Endothelial cell (in vitro differentiated cells): ENCODE data around the gene SNX15. TPM values are rescaled to one million over a fixed set of nuclear protein-coding genes. Genes with fewer than 3 reads are reported as not detected.

Source experiments
- DNase-seq: peaks from one replicate; pipeline ENCODE4 v3.0.0; 2021; ENCODE audit warnings: low spot score
- H3K27ac Mint-ChIP-seq: one replicate; pipeline ENCODE4 v1.8.0; 2021; ENCODE audit warnings: mixed read lengths, inconsistent platforms; ENCODE audit not compliant: unreplicated experiment
- H3K27me3 Mint-ChIP-seq: one replicate; pipeline ENCODE4 v1.8.0; 2021; ENCODE audit warnings: mild to moderate bottlenecking, moderate library complexity, mixed read lengths, inconsistent platforms; ENCODE audit not compliant: unreplicated experiment
- H3K36me3 Mint-ChIP-seq: one replicate; pipeline ENCODE4 v1.8.0; 2021; ENCODE audit warnings: mild to moderate bottlenecking, low read depth, mixed read lengths, inconsistent platforms; ENCODE audit not compliant: unreplicated experiment
- H3K4me1 Mint-ChIP-seq: one replicate; pipeline ENCODE4 v1.8.0; 2021; ENCODE audit warnings: mild to moderate bottlenecking, mixed read lengths, inconsistent platforms; ENCODE audit not compliant: unreplicated experiment
- H3K4me3 Mint-ChIP-seq: one replicate; pipeline ENCODE4 v1.8.0; 2021; ENCODE audit warnings: mild to moderate bottlenecking, mixed read lengths, inconsistent platforms; ENCODE audit not compliant: unreplicated experiment
- H3K9me3 Mint-ChIP-seq: one replicate; pipeline ENCODE4 v1.8.0; 2021; ENCODE audit warnings: mixed read lengths, inconsistent platforms; ENCODE audit not compliant: unreplicated experiment
- total RNA-seq: library from RNA; stranded (reverse); fragmentation: NEBNext Ultra II Directional; extraction: Animal tissue kit (Norgen Biotek cat#: 25700); gene quantifications from one replicate; pipeline ENCODE4 v1.2.1, GENCODE V29; 2021; ENCODE audit not compliant: unreplicated experiment
- TF ChIP-seq, protein P1 (sequence below): fragments of 200-600 bp; sonication (generic); IDR thresholded peaks from one replicate; pipeline ENCODE4 v1.5.0; 2021; ENCODE audit warnings: antibody characterized with exemption; ENCODE audit not compliant: unreplicated experiment

SNX15 gene
- total RNA-seq, 1 donor from 2014 or later = 19.4 TPM

DNA sequence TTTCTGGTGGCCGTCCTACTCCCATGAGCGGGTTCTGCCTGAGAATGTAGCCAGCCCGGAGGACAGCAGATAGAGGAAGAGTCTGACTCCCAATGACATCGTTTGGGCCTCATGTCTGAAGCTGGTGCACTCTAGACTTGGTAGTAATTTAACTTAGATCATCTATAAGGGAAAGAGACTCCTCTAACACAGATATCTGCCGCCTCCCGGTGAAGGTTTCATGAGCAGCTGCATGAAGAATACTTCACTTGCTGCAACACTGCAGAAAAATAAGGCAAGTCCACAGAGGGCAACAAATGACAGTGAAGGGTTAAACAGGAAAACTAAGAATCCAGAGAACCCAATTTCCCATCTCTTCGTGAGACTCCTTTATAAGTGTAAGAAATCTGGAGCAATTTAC, 19.2 kb upstream of the SNX15 start:
- Mint-ChIP-seq H3K27me3 (peaks cover 6% of the 10 kb centered on the region), H3K27ac (no peak overlapping the region), H3K9me3 (no peaks in the 10 kb centered on the region)

DNA sequence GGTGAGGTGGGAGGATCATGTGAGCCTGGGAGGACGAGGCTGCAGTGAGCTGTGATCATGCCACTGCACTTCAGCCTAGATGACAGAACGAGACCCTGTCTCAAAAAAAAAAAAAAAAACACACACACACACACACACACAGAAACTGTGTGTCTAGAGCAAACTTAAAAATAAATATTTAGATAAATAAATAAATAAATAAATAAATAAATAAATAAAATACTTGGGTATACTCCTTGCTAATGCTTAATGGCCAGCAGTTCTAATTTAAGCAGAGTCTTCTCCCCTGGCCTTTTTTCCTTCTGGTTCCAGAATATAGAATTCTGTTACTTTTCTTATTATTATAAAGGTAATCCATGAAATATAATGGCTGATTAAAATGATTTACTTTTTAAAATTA, 18.4 kb upstream of the SNX15 start:
- Mint-ChIP-seq H3K27ac (no peak overlapping the region), H3K27me3 (peaks cover 6% of the 10 kb centered on the region), H3K9me3 (no peaks in the 10 kb centered on the region), H3K36me3 (no peaks in the 10 kb centered on the region), H3K4me3 (no peak overlapping the region), H3K4me1 (peaks cover 7% of the 10 kb centered on the region)
- TF ChIP-seq, protein P1, sequence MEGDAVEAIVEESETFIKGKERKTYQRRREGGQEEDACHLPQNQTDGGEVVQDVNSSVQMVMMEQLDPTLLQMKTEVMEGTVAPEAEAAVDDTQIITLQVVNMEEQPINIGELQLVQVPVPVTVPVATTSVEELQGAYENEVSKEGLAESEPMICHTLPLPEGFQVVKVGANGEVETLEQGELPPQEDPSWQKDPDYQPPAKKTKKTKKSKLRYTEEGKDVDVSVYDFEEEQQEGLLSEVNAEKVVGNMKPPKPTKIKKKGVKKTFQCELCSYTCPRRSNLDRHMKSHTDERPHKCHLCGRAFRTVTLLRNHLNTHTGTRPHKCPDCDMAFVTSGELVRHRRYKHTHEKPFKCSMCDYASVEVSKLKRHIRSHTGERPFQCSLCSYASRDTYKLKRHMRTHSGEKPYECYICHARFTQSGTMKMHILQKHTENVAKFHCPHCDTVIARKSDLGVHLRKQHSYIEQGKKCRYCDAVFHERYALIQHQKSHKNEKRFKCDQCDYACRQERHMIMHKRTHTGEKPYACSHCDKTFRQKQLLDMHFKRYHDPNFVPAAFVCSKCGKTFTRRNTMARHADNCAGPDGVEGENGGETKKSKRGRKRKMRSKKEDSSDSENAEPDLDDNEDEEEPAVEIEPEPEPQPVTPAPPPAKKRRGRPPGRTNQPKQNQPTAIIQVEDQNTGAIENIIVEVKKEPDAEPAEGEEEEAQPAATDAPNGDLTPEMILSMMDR = no peak
- DNase-seq = no peak

More for the DNA sequence above, 19.2 kb upstream of the SNX15 start:
- H3K36me3 Mint-ChIP-seq = no peaks in the 10 kb centered on the region
- TF ChIP-seq, protein P1 = no peak
- peaks cover 3% of the 10 kb centered on the region for H3K4me1 Mint-ChIP-seq
- no peak for DNase-seq
- no peak overlapping the region for H3K4me3 Mint-ChIP-seq

DNA sequence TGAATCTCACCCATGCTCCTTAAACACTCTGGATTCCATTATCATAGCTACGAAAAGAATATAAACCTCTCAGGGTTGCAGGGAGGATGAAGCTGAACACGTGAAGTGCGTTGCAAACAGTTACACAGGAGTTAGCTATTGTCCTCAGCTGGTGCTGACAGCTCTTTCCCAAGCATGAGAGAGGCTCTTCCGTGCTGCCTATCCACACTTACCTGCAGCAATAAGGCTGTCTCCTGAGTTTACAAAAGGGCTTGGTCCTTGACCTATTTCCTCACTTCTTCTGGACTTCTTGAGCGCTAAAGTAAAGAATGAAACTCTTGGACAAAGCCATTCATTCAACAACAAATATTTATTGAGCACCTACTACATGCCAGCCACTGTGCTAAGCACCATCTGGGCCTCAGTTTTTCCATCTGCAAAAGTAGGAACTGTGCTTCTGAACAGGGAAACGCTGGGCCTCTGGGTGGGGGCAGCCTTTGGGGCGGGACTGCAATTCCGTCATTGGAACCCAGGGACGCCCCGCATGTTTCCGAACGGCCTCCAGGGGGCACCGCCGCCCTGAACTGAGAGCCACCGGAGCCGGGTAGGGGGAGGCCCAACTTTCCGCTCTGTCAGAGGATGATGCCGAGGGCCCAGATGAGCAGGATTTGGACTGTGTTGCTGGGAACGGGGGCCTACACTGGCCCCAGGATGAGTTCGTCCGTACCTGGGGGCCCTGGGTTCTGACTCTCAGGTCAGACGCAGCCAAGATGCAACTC, 13.9 kb upstream of the SNX15 start:
- Mint-ChIP-seq H3K9me3 (no peaks in the 10 kb centered on the region), H3K27ac (peak overlapping the region; percentile 91), H3K4me1 (peaks cover 13% of the 10 kb centered on the region), H3K27me3 (peaks cover 2% of the 10 kb centered on the region), H3K4me3 (peak overlapping the region; percentile 90), H3K36me3 (peaks cover 8% of the 10 kb centered on the region)
- DNase-seq = peak; percentile 93
- TF ChIP-seq, protein P1 = no peak

DNA sequence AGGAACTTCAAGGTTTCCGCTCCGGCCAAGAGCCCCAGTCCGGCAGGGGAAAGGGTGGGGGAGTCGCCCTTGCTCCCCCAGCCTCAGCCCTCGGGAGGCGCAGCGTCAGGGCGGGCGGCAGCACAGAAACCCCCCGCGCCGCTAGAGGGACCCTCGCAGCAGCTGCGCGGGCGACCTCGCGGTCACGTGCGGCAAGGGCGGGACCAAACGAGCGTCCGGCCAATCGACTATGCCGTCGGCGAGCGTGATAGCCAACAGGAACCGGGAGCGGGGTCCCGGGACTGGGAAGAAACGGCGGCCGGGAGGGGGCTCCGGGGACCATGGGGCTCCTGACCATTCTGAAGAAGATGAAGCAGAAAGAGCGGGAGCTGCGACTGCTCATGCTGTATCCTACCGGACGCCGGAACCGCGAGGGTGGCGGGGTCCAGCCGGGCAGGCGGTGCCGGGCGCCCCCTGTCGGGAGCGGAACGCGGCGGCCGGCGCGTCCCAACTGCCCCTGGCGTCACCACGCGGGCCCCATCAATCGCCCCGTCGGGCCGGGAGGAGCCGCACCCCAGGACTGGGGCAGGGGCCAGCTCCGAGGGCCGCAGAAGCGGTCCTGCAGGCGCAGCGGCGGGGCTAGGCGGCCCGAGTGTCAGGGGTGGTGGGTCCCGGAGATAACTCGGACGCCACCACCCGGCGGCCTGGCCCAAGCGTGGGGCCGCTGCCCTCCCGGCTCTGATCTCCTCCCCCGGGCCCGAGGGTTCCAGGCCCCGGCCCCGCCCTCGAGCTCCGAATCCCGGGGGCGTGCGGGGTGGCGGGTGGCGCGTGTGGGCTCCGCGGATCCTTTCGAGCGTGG, 13.1 kb upstream of the SNX15 start, which contains the start of gene ARL2:
Gene ARL2 (plus strand): TSS at position 273 of the 838 bp plus-strand sequence. CDS start 48 bp downstream, at position 321.
- Mint-ChIP-seq H3K27ac (peak within 1 kb of the TSS; percentile 91), H3K27me3 (peaks cover 2% of the 10 kb centered on the region), H3K4me1 (peaks cover 13% of the 10 kb centered on the region), H3K9me3 (no peaks in the 10 kb centered on the region), H3K4me3 (peak within 1 kb of the TSS; percentile 90), H3K36me3 (peaks cover 8% of the 10 kb centered on the region)
- TF ChIP-seq, protein P1 = peak; percentile 91
- DNase-seq = peak; percentile 93
